Eye (tissue), 1 donor: Measurements from ENCODE around the gene USH1C.

Experiments used
- DNase-seq: peaks from one replicate; pipeline ENCODE4 v3.0.0-alpha.2; 2015

USH1C gene

DNA sequence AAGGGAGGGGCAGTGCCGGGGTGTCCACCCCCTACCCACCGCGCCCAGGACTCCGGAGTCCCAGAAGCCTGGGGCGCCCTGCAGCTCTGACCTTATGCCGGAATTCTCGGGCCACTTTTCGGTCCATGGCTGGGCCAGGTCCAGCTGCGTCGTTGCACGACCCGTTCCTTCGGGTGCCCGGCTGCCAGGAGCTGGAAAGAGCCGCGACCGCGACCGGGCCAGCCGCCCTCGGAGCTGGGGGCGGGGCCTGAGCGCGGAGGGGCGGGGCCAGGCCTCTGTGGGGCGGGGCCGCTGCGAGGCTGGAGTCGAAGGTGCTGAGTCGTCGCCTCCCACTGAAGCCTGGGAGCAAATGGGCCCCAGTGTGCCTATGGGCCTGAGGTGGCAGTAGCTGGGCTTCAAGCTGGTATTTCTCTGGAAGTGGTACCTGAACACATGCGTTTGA, at the start of gene USH1C:
USH1C (minus strand) TSS at position 236 of the 442 bp plus-strand sequence; CDS start at position 127, 109 bp downstream.
- peak; percentile 41 for DNase-seq

DNA sequence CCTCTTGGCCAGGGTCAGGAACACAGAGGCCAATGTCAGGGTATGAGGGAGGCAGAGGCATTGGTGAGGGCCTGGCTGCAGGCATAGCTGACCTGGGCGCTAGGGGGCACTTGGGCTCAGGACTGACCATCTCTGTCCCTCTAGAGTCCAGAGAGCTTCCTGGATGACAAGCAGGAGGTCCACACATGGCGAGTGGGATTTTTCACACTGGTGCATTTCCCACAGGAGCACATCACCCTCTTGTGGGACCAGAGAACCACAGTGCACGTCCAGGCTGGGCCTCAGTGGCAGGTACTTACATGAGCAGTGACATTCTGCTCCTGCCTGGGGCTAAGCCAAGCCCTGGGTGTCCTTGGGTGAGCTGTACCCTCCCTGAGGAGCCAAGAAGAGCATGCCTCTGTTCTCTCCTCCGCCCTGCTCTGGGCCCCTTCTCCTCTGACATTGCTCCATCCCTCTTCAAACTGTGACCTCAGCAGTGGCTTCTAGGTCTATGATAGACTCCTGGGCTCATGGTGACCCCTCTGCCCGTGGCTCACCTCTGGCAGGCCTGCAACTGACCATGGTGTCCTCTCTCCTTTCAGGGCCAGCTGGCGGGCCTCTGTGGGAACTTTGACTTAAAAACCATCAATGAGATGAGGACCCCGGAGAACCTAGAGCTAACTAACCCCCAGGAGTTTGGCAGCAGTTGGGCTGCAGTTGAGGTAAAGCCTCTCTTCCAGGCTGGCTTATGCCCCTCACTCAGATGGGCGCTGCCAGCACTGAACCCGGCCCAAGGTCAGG, 49.4 kb upstream of the USH1C start:
- DNase-seq = no peak

DNA sequence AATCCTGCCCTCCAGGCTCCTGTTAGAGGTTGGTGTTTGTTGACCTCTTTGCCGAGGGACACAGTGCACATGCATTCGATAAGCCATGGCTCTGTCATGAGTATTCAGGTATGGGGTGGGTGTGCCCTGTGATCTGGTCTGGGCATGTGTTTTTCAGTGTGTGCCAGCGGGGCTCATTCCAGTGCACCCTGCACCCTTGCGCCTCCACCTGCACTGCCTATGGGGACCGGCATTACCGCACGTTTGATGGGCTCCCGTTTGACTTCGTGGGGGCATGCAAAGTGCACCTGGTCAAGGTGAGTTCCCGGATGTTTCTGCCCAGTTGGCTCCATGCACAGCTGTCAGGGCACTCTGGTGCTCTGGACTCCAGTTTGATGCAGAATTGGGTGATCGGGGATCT, 47.1 kb upstream of the USH1C start:
- no peak for DNase-seq

DNA sequence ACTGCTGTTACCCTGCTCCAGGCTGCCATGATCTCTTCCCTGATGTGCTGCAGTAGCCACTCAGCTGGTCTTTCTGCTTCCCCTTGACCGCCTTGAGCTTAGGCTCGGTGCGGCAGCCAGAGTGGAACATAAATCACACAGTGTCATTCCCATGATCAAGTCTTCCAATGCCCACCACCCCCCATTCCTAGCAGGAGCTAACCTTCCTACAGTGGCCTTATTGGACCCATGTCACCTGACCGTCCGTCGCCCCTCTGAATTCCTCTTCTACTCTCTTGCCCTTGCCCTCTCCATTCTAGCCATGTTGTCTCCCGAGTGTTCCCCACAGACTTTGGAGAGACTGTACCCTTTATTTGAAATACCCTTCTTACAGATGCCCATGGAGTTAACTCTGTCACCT, 46.2 kb upstream of the USH1C start:
- DNase-seq = no peak

DNA sequence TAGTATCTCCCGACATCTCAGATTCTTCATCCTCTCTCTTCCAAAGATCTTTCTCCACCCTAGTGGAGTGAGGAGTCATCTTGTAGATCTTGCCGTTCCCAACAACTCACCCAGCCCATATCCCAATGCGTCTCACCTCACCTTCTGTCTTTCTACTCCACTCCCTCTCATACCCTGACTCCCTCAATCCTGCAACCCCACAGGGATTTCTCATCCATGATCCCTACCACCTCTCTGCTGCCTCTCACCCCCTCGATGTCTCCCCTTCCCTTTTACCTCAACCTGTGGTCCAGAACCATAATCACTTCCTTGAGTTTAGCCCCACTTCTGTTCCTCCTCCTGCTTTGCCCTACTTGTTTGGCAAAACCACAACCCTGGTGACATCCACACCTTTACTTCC, 44.5 kb upstream of the USH1C start:
- DNase-seq = no peak

DNA sequence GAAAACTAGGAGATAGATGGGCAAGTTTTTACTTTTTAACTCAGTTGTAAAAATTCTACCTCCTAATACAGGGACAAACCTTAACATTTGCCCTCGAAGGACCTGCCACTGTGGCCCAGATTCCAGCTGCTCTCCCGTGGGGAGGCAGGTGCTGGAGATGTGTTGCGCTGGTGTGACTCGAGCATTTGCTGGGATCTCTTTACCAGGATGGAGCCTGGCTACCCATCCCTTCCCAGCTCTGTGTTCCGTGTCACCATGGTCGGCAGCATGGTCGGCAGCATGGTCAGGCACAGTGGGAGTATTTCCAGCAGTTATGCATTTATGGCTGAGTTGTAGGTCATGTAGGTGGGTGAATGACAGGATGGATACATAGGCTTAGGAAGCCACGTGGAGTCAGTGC, 44.0 kb upstream of the USH1C start:
- DNase-seq = no peak

DNA sequence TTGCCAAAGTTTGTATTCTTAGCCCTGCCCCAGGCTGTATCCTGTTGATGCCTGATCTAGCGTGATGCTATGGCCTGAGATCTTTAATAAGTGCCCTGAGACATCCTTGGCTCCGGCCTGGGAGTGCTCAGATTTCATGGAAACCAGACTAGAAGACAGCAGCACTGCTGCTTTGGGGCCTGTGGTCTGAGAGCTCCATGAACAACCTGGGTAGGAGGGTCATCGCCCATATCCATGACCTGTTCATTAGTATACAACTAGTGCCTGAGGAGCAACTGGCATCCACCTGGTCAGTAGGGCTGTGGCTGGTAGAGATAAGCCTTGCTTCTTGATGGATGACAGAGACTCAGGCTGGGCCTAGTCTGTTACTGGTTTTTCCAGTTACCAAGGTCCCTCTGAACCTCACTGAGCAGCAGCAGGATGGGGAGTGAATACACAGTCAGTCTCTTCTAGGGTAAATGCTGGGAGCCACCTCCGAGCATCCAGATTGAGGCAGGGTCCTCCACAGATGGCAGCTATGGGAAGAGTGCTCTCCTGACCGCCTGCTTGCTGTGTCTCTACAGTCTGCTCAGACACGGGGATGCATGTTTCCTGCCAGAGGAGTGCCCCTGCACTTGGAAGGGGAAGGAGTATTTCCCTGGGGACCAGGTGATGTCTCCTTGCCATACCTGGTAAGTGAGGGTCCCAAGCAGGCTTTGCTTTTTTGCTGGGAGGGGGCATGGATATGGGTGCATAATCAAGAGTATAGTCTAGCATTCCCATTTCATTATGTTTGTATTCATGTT, 41.9 kb upstream of the USH1C start:
- DNase-seq = no peak

DNA sequence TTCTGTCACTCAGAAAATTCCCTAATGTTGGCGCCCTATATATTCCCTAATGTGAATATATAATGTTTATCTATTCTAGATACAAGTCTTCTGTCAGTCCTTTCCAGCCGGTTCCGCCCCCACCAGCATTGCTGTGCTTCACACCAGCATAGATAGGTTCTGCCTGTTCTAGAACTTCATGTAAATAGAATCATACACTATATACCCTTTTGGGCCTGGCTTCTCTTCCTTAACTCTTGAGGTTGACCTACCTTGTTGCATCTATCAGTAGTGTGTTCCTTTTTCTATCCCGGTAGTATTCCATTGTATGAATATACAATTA, 37.5 kb upstream of the USH1C start:
- DNase-seq = no peak

DNA sequence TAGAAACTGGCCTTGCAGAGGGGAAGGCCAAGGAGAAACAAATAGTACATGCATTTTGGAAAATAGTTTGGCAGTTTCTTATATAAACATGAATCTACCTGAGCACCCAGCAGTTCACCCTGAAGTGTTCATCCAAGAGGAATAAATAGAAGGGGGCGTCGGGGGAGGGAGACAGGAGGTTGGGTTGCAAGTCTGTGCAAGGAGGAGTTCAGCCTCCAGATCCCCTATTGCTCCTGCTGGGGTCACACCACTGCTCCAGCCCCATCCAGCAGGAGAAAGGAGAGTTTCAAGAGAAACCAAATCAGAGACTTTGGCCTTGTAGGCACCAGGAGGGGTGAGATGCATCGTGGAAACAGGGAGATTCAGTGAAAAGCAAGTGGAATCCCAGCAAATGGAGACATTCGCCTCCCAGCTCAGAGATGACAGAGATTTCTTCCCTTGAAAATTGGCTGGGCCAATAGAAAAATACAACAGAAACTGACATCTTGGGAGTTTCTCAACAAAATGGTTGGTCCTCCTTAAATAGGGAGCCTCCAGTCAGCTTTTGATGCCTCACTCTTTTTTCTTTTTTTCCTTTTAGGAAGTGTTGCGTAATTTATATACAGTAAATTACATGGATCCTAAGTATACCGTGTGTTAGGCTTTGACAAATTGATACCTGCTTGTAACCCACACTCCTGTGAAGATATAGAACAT, 37.0 kb upstream of the USH1C start:
- DNase-seq = no peak

DNA sequence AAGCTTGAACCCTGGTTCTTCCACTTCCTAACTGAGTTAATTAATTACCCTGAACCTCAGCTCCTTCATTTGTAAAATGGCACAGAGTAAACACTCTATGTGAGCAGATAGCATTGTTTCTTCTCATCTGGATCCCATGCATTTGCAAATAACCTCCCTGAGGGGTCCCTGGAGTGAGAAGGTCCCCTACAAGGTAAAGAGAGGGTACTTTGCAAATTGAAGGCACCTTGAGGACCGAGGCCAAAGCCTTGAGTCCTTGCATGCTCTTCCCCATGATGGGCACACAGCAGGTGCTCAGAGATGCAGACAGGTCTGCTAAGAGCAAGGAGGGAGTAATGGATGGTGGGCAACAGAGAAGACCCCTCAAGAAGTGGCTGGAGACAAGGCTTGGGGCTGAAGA, 36.1 kb upstream of the USH1C start:
- DNase-seq = no peak

DNA sequence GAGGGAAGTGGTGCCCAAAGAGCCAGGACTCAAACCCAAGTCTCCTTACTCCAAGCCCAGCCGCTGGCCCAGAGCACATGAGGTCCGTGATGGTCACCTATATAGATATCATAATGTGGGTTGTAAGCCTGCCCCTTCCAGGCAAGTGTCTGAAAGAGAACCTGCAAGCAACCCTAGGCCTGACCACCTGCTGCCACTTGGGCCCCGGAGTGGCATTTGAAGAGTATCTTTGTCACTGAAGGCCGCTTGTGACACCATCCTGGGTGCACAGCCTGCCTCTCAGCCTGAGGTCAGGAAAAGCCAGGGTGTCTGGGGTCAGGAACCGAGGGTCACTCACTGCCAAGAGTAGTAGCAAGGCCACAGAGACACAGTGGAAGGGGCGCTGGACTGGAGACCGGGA, 35.2 kb upstream of the USH1C start:
- DNase-seq = no peak

DNA sequence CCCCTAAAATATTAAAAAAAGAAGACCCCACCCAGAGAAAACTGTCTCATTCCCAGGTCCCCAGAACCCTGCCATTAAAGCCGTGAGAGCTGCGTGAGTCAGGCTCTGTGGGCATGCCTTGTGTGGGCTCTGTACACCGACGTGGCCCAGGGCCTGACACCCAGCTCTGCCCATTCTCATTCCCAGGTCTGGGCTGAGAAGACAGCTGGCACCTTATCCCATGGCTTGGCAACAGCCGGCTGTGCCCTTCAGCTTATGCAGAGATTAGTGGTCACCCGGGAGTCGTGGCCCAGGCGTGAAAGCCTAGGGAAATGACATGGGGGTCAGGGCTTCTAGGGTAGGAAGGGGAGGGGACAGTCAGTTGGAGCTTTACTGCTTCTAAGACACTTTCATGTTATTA, 34.7 kb upstream of the USH1C start:
- DNase-seq = no peak

DNA sequence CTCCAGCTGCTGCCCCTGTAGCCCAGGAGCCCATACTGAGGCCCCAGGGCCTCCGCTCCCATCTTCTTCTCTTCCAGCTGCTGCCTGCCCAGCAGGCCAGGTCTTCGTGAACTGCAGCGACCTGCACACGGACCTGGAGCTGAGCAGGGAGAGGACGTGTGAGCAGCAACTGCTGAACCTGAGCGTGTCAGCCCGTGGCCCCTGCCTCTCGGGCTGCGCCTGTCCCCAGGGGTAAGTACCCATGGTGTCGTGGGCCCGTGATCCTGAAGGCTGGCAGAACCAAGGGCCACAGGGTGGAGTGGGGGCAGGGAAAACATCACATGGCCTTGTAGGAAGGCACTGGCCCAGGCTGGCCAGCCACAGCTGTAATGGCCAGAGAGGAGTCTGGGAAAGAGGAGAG, 34.1 kb upstream of the USH1C start:
- DNase-seq = no peak

DNA sequence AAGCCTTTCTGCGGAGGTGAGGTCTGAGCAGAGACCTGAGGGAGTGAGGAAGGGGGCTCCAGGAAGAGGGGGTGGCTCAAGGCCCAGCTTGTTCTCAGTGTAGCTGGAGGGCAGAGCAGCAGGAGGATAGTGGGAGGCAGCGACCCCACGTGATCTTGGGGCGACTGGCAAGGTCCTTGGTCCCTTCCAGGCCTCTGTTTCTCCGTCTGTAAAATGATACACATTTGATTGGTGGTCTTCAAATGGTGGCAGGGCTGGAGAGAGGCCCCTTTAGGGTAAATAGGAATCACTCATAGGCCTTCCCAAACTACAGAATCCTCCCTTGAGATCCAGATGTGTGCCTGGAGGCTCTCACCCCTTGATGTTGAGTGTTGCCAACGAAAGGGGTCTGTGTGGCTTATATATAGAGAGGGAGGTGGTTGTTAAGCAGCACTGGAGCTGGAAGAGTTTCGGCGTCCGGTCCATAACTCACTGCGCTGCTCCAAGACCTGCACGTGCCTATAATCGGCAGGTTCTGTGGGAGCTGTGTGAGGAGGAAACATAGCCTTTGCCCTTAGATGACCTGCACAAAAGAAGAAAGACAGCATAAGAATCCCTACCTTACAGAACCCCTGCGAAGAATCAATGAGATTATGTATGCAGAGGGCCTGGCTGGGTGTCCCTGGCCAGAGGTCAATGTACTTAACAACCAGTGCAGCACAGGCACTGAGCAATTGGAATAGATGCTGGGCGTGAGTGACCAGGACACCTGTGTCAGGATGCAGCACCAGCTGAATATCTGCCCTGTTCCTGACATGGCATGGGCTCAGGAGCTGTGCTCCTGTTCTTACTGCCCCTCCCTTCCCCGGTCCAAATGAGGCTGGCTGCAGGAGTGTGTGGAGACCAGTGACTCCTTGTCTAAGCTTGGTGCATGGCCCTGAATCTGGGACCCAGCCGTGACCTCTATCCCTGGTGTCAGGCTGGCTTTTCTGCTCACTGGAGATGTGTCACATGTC, 31.5 kb upstream of the USH1C start:
- DNase-seq = no peak

DNA sequence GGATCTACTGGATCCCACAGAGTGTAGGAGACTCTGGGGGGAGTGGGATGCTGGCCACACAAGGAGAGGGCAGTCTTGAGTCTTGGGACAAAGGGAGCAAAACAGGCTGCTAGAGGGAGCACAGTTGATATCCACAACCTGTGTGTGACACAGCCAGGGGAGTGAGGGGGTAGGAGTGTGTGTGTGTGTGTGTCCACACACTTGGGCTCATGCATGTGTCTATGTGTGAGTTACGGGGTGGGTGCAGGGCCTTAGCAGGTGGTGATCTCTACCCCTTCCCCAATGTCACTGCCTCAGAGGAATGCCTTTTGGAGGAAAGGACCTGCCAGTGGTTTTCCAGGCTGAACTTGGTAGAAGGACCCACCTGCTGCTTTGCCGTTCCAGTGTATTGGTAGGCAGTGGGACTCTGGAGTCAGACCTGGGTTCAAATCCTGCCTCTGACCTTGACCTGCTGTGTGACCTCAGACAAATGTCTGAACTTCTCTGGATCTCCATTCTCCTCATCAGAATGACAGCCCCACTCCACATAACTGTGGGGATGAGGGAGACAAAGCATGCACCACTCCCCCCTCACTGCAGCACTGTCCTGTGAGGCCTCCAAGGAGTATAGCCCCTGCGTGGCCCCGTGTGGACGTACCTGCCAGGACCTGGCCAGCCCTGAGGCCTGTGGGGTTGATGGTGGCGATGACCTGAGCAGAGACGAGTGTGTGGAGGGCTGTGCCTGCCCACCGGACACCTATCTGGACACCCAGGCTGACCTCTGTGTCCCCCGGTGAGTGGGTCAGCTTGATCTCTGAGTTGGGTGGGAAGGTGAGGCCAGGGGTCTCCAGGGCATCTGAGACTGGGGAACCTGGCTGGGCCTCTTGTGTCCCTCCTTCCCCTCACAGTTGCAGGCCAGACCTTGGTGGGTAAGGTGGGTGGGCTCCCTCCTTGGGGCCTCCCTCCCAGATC, 30.2 kb upstream of the USH1C start:
- DNase-seq = no peak

DNA sequence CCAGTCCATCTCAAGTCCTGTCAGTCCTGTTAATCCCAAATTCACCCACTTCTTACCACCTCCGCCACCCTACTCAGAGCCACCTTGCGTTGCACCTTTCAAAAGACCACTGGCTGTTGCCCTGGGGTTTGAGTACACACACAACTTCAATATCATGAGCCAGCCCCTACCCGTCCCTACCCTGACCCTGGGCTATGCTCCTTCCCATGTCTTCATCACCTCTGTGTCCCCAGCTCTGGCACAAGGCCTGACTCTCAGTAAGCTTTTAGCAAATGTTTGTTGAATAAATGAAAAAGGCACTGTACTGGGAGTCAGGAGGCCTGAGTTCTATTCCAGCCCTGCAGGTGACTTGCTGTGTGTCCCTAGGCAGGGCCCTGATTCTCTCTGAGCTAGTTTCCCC, 29.3 kb upstream of the USH1C start:
- no peak for DNase-seq

DNA sequence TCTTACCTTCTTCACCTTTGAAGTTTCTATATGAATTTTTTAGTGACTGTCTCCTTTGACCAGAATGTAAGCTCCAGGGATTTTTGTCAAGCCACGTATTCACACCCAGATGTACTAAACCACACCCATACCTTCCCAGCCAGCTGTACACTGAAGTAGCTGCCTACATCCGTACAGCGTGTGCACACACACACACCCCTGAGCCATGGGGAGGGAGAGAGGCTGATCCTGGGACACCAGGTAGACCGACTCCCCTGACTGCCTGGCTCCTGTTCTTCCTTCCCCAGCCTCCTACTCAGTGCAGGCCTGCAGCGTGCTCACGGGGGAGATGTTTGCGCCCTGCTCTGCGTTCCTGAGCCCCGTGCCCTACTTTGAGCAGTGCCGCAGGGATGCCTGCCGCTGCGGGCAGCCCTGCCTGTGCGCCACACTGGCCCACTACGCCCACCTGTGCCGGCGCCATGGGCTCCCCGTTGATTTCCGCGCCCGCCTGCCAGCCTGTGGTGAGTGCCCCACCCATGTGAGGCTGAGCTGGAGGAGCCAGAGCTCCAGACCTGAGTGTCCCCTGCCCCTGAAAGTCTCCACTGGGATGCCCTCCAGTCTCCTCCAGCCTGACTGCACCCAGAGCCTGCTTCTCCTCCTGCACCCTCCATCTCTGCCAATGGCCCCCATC, 28.7 kb upstream of the USH1C start:
- DNase-seq = no peak

DNA sequence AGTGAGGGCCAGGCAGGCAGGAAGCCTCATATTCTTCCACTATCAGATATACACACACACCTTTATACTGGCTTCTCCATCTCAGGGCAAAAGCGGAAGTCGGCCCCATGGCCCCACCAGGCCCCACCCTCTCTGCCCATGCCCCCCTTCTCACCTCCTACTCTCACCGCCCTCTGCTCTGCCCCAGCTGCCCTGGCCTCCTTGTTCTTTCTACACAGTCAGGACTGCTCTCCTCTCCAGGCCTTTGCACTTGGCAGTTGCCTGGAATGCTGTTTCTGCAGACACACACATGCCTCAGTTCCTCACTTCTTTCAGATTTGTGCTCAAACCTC, 28.1 kb upstream of the USH1C start:
- DNase-seq = no peak

DNA sequence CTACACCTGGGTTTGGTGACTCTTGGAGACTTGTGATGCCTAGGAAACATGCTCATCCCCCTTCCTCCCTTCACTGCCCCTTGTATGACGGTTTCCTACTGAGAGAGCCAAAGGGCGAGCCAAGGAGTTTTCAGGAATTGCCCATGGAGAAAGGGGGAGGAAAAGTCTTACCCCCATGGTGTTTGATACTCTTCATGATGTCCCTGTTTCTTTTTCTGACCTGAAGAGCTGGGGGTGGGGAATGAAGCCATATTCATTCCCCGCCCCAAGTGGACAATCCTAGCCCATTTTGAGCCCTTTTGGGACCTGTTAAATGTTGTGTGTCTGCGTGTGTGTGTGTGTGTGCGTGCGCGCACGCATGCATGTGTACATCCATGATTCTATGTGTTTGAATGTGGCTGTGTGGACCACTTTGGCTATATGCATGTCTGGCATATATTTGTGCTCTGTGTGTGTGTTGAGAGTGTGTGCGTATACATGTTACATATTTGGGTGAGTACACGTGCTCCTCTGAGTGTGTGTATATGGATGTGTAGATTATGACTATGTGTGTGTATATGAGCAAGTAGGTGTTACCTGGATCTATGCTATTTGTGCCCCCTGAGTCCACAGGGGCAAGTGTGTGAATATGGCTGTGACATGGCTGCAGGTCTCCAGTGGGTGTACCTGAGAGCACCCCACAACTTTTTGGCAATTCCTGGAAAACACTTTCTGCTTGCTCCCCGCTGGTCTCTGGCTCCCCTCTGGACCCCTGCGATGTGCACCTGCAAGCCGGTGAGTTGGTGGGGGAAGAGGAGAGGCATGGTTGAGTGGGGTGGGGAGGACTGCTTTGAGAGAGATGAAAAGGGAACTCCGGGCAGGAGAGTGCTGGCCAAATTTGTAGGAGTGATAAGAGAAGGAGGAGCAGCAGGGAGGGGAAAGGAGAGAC, 27.5 kb upstream of the USH1C start:
- DNase-seq = no peak

DNA sequence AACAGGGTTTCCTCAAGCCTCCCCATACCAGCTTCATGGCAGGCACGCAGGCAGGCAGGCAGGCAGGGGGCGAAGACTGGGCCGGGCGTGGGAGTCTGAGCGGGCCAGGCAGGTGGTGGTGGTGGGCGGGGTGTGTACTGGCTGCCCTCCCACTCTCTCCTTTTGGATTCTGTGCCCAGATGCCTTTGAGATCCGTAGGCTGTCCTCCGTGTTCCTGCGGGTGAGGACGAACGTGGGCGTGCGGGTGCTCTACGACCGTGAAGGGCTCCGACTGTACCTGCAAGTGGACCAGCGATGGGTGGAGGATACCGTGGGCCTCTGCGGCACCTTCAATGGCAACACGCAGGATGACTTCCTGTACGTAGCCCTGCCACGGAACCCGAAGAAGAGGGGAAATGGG, 25.8 kb upstream of the USH1C start:
- no peak for DNase-seq
